Measurements from ENCODE around the gene TAL2. TPM values are rescaled to one million over a fixed set of nuclear protein-coding genes. Genes with fewer than 3 reads are reported as not detected.

The TAL2 gene
- polyA plus RNA-seq, 1 of the 3 experiments (the other 2 are of a cell fraction): 0.15 TPM

DNA sequence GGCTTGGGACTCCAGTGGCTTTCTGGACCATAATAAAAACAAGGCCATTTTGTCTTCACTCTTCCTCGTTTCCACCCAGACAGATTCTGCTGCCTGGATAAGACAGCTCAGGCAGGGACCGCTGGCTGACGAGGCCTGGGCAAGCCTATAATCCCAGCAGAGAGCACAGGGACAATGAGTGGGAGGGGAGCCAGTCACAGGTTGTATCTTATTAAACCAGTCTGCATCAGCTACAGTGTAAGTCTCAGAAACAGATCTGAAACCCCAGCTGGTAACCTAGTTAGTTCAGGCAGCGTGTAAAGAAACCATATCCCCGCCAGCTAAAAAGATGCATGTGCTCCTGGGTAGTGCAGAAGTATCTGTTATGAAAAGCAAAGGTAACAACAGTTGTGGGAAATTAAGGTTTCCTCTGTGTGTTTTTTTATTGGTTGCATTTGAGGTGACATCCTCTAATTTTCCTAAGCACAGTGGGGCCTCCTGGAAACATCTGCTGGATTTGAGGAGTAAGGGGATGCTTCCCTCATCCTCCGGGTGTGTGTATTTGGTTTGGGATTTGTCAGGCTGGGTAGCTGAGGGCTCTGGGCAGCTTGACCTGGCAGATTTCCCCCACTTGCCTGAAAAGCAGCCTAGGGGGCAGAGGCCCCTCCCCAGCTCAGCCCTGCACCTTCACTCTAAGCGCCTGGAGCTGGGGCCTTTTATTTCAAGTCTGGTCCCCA lies 15.2 kb upstream of the TAL2 start:
- H2AFZ ChIP-seq (ENCODE audit: low read depth): no peak overlapping the region
- no peak overlapping the region for H3K4me3 ChIP-seq (ENCODE audit: low read depth in 2 of 2, low read length in 1 of 2)
- no peaks in the 10 kb centered on the region for H3K27me3 ChIP-seq (ENCODE audit: insufficient read depth)
- ChIA-PET CTCF (interaction anchor here (0.5 to 1.8 kb wide), 4 partner anchors 10 to 71 kb away, joined by 3 to 10 read pairs (median 6); no protein-coding TSS in a partner anchor), POLR2A (no interaction called here)
- H3K9me2 ChIP-seq: no peaks in the 10 kb centered on the region
- no peaks in the 10 kb centered on the region; a peak in 1 of 4 replicates for H3K4me1 ChIP-seq (ENCODE audit: control insufficient read depth in 1 of 2, insufficient read depth in 2 of 2, low read depth in 1 of 2, low read length in 1 of 2)
- H3K9me3 ChIP-seq: 0 out of 2 replicates have a peak, but pooled peaks cover 5% of the 10 kb centered on the region
- no peak for DNase-seq
- H3K36me3 ChIP-seq (replicated peaks in 1 of 2; ENCODE audit: control insufficient read depth in 1 of 2, insufficient read depth in 2 of 2, low read length in 1 of 2): no peaks in the 10 kb centered on the region
- WGBS (ENCODE audit: low lambda C conversion rate): 91% methylated on average over 7 of the region's 7 CpGs
- no peaks in the 10 kb centered on the region for H3K79me2 ChIP-seq (ENCODE audit: insufficient read depth)
- no peak overlapping the region for H3K4me2 ChIP-seq
- TF ChIP-seq, protein P1, sequence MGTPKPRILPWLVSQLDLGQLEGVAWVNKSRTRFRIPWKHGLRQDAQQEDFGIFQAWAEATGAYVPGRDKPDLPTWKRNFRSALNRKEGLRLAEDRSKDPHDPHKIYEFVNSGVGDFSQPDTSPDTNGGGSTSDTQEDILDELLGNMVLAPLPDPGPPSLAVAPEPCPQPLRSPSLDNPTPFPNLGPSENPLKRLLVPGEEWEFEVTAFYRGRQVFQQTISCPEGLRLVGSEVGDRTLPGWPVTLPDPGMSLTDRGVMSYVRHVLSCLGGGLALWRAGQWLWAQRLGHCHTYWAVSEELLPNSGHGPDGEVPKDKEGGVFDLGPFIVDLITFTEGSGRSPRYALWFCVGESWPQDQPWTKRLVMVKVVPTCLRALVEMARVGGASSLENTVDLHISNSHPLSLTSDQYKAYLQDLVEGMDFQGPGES (IDR thresholded peaks at IDR 0.05; ENCODE audit: low read depth, low read length): no peak
- no peak for TF ChIP-seq RXRA (IDR thresholded peaks at IDR 0.05; ENCODE audit: borderline replicate concordance, low read depth)
- no peak for TF ChIP-seq GATA2 (CRISPR knock-in tag; IDR thresholded peaks at IDR 0.05)
- H4K20me1 ChIP-seq (ENCODE audit: insufficient read depth): no peaks in the 10 kb centered on the region
- H3F3A ChIP-seq (replicated peaks; ENCODE audit: insufficient read depth): no peaks in the 10 kb centered on the region
- no peak overlapping the region for H3K9ac ChIP-seq
- no peak overlapping the region for H3K27ac ChIP-seq (ENCODE audit: low read depth in 2 of 2, low read length in 1 of 2)

DNA sequence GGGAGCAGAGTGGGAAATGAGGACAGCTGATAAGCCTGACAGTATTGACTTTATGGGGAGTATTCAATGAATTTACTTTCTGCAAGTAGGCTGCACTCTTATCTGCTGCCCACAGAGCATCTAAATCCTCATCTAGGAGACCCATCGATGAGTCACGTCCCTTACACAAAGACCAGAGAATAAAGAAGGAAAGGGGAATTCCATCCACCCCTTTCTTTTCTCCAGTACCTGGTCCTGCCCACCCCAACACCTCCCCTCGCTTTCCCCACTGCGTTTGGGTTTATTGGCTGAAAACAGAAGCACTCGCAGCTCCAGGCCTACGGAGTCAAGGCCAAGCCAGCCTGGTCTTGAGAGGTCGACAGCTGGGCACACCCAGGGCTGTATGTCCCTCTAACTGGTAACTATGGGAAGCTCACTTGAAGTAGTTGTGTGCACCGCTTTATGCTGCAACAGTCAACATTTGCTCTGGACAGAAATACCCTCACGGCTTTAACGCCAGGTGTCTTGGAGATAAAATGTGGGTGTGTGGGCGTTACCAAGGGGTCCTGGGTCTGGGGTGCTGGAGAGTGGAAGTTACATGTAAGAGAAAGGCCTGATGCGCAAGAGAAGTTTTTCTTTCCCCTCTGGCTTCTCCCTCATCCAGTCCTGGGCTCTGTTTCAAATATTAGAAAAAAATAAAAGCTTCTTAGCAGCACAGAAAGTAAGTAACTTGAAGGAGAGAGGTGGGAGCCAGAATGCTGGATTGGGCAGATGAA lies 14.5 kb upstream of the TAL2 start:
- Histone ChIP-seq H3K9me3 (no peaks in the 10 kb centered on the region), H3K36me3 (replicated peaks in 1 of 2; ENCODE audit: control insufficient read depth in 1 of 2, insufficient read depth in 2 of 2, low read length in 1 of 2) (no peaks in the 10 kb centered on the region), H3K4me3 (ENCODE audit: low read depth in 2 of 2, low read length in 1 of 2) (no peak overlapping the region), H3F3A (replicated peaks; ENCODE audit: insufficient read depth) (no peaks in the 10 kb centered on the region), H2AFZ (ENCODE audit: low read depth) (no peak overlapping the region), H3K27ac (ENCODE audit: low read depth in 2 of 2, low read length in 1 of 2) (no peak overlapping the region), H3K9ac (no peak overlapping the region), H4K20me1 (ENCODE audit: insufficient read depth) (no peaks in the 10 kb centered on the region), H3K4me2 (no peak overlapping the region), H3K27me3 (ENCODE audit: insufficient read depth) (no peaks in the 10 kb centered on the region), H3K4me1 (ENCODE audit: control insufficient read depth in 1 of 2, insufficient read depth in 2 of 2, low read depth in 1 of 2, low read length in 1 of 2) (no peaks in the 10 kb centered on the region; a peak in 1 of 4 replicates), H3K79me2 (ENCODE audit: insufficient read depth) (no peaks in the 10 kb centered on the region), H3K9me2 (no peaks in the 10 kb centered on the region)
- DNase-seq: no peak
- 86% methylated on average over 12 of the region's 12 CpGs for WGBS (ENCODE audit: low lambda C conversion rate)
- POLR2A ChIA-PET: no interaction called here
- CTCF ChIA-PET: interaction anchor here (1.0 to 1.8 kb wide), 4 partner anchors 9 to 71 kb away, joined by 4 to 10 read pairs (median 6); no protein-coding TSS in a partner anchor
- TF ChIP-seq POLR2AphosphoS5 (IDR thresholded peaks at IDR 0.05; ENCODE audit: low read depth, low read length) (no peak), NRF1 (IDR thresholded peaks at IDR 0.05; ENCODE audit: low read depth, low read length) (no peak), SMC3 (IDR thresholded peaks at IDR 0.05; ENCODE audit: low read depth, low read length) (no peak), RXRA (IDR thresholded peaks at IDR 0.05; ENCODE audit: borderline replicate concordance, low read depth) (no peak), NFIC (IDR thresholded peaks at IDR 0.05; ENCODE audit: borderline replicate concordance) (no peak), MEF2A (IDR thresholded peaks at IDR 0.05; ENCODE audit: borderline replicate concordance, low read depth) (no peak), ELF1 (IDR thresholded peaks at IDR 0.05) (no peak), GABPA (IDR thresholded peaks at IDR 0.05; ENCODE audit: low read depth) (no peak), RFX5 (IDR thresholded peaks at IDR 0.05; ENCODE audit: low read length) (no peak), FOXJ3 (CRISPR knock-in tag; IDR thresholded peaks at IDR 0.05) (no peak)
- TF ChIP-seq, protein P2, sequence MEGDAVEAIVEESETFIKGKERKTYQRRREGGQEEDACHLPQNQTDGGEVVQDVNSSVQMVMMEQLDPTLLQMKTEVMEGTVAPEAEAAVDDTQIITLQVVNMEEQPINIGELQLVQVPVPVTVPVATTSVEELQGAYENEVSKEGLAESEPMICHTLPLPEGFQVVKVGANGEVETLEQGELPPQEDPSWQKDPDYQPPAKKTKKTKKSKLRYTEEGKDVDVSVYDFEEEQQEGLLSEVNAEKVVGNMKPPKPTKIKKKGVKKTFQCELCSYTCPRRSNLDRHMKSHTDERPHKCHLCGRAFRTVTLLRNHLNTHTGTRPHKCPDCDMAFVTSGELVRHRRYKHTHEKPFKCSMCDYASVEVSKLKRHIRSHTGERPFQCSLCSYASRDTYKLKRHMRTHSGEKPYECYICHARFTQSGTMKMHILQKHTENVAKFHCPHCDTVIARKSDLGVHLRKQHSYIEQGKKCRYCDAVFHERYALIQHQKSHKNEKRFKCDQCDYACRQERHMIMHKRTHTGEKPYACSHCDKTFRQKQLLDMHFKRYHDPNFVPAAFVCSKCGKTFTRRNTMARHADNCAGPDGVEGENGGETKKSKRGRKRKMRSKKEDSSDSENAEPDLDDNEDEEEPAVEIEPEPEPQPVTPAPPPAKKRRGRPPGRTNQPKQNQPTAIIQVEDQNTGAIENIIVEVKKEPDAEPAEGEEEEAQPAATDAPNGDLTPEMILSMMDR (IDR thresholded peaks at IDR 0.05): no peak
